ENCODE measurements around the gene NEMP1.
"Not testable (repeated sequence)": the region's sequence is repeated elsewhere in the genome, so short reads cannot be mapped to it uniquely, and the experiment has no call there.

NEMP1 gene

DNA sequence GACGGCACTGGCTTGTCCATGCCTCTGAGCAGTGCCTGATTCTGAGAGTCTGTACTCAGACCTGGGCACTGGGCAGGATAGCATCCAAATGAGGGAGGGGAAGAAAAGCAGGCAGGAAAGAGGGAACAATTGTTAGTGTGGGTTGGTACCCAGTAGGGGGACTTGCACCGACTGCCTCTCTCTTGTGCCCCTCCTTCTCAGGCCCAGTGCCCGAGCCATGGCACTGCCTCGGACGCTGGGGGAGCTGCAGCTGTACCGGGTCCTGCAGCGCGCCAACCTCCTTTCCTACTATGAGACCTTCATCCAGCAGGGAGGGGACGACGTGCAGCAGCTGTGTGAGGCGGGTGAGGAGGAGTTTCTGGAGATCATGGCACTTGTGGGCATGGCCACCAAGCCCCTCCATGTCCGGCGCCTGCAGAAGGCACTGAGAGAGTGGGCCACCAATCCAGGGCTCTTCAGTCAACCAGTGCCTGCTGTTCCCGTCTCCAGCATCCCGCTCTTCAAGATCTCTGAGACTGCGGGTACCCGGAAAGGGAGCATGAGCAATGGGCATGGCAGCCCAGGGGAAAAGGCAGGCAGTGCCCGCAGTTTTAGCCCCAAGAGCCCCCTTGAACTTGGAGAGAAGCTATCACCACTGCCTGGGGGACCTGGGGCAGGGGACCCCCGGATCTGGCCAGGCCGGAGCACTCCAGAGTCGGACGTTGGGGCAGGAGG lies 12.5 kb upstream of the NEMP1 start:
- DNase-seq: no peak

GRCh38 chr12:57090490-57090889 lies 11.9 kb upstream of the NEMP1 start:
- DNase-seq: no peak

- DNase-seq: no peak
Observed at GRCh38 chr12:57089271-57090245, 11.0 kb upstream of the NEMP1 start.

DNA sequence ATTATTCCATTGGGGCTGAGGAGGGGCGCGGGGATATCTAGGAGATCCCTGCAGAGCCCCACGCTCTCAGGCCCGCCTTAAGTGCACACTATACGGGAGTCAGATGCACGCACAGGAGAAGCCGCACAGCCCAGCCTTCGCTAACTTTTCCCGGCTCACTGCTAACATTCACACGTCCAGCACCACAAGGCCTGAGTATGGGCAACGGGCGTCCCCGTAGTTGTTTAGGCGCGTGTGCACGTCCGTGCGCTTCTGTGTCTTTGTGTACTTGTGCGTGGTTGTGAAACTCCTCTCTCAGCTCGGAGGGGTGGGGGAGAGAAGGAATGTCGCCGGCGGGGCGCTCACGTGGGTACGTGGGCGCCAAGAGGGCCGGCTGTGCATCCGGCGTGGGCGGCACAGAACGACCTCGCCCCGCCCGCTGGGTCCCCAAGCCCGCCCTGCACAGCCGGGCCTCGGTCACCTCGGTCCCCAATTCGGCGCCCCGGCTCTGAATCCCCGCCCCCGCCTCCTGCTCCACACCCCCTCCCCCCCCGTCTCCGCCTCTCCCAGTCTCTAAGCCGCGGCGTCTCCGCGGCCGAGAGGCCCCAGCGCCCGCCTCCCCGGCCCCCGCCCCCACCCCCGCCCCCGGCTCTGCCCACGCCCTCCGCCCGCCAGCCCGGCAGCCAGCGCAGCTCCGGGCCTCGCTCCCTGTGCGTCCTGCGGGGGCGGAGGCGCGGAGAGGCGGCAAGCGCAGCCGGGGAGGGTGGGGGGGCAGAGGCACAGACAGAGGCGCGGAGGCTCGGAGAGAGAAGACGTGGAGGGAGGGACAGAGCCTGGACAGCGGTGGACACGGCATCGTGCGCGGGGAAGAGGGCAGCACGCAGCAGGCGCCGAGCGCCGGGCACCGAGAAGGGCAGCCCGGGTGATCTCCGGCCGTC lies 10.0 kb upstream of the NEMP1 start, which contains the start of gene NAB2:
TSS of gene NAB2 (plus strand) at position 761 of the 917 bp plus-strand sequence. CDS start 158 bp downstream, outside the sequence.
- peak; percentile 87 for DNase-seq

DNA sequence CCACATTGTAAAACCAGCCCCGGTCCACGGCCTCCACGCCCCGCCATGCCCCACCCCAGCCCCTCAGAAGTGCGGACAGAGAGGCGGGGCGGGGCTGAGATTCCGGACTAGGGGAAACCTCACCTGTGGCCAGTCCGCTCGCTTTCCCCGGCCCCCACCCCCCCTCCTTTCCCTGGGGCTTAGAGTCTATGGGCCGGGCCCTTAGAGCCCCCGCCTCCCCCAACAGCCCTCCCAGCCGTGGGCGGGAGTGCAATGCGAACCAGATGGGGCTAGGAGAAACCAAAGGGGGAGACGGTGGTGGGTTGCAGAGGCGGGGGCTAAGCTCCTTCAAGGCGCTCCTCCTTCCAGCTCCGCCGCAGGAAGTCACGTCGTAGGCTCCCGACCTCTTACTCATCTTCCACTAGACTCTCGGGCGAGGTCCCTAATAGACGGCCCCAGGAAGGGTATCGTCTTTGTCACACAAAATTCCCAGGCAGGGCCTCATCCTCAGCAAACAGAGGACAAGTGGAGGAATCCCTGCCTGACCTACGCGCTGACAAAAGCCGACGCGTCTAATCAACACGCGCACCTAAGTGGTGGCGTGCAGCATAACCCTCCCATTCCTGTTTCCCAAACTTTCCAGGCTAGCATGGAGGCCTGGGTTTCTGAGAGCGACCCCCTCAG lies 9.2 kb upstream of the NEMP1 start:
- DNase-seq: peak; percentile 44

- no peak for DNase-seq
Observed at GRCh38 chr12:57087010-57087690, 8.6 kb upstream of the NEMP1 start.

DNA sequence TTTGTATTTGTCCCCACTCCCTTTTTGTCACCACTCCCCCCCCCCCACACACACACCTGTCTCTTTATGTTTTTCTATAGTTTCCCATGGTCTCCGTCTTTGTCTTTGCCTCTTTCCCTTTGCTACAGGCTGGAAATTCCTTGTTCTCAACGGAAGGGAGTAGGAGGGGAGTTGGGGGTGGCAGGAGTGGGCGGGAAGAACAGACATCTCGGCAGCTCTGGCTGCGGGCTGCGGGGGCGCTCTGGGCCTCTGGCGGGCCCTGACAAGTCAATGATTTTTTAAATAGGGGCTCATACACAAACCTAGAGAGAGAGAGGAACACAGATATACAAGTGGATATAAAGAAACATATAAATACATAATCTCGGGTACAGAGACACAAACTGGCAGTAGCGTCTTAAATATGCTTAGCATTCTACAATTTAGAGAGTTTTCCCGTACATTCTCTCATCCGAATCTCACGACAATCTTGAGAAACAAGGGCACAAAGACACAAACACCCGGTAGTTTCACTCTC lies 8.0 kb upstream of the NEMP1 start:
- no peak for DNase-seq

GRCh38 chr12:57085999-57086492 lies 7.5 kb upstream of the NEMP1 start:
- no peak for DNase-seq

- no peak for DNase-seq
Observed at GRCh38 chr12:57080855-57081254, 2.3 kb upstream of the NEMP1 start.

DNA sequence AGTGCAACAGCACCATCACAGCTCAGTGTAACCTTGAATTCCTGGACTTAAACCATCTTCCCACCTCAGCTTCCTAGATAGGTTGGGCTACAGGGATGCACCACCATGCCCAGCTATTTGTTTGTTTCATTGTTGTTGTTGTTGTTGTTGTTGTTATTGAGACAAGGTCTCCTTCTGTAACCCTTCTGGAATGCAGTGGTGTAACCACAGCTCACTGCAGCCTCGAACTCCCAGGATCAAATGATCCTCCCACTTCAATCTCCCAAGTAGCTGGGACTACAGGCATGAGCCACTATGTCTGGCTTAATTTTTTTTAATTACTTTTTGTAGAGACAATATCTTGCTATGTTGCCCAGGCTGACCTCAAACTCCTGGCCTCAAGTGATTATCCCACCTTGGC lies 1.2 kb upstream of the NEMP1 start:
- DNase-seq: no peak

GRCh38 chr12:57073566-57074450 lies 4.8 kb downstream of the NEMP1 start:
- not testable (repeated sequence) for DNase-seq

GRCh38 chr12:57072661-57073060 lies 5.9 kb downstream of the NEMP1 start:
- no peak for DNase-seq

DNA sequence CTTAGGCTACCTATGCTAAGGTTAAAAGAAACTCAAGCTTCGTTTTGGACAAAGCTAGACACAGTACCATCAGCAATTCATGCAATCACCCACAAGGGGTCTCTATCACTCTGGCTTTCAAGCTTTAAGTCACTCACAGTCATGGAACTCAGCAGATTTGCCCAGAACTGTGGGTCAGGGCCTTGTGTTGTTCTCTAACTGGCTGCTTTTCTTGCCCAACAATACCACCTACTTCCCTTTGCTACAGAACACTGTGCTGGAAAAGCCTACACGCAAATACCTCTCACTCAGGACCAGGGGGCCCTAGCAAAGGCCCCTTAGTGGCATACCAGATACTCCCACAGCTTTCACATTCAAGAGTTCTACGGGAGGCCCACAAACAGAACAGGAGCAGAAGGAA lies 9.1 kb downstream of the NEMP1 start:
- DNase-seq: no peak

GRCh38 chr12:57066245-57066644 lies 12.3 kb downstream of the NEMP1 start:
- DNase-seq: no peak

DNA sequence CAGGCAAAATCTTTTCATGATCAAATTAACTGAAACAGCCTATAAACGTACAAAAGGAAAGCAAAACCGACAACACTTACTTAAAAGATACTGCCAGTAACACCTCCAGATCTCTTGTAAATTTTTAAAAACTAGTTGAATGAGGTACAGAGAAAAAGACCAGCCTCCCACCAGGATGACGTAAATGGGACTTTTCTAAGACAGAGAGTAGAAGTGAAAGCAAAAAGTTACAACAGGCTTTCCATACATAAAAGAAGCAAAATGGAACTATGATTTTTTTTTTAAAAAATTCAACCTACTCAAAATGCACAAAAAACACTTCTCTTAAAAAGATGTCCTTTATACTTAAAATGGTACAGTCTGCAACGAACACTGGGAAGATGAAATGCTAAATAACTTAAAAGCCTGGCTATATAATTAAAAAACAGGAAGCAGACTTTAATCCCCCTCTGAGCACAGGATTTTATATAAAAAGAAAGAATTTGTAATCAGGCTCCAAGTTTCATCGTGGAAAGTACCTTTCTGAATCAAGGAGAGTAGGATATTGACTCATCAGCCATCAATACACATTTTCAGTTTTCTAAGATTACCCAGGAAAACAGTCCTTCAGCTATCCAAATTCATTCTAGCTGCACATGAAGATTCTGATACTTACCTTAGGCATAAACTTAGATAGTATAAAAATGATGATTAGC lies 14.5 kb downstream of the NEMP1 start:
- no peak for DNase-seq

GRCh38 chr12:57058454-57058853 lies 20.1 kb downstream of the NEMP1 start:
- DNase-seq: no peak

DNA sequence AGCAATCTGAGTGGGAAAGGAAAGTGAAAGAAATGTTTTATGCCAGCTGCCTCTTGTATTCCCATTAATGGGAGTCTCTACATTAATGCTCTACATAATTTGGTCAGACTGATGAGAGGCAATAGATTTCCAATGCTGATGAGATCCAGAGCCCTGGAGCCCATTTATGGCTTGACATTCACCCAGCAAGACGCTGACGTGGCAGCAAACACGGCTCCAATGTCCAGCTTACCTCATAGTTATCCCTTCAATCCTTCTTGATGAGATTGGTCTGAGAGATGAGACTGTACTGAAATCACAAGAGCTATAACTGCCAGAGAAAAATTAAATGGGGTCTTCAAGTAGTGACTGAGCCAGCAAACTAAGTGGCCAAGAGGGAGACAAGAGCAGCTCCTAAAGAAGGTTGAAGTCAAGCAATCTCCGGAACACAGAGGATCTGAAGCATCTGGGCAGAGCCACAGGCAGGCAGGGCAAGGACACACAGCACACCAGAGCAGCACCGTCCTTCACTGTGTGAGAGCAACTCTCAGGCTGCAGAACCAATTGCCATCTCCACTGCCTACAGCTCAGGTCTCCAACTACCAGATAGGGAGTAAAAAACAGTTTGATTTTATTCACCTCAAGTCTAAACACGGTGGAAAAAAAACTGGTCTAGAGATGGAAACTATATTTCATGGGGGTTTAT lies 21.4 kb downstream of the NEMP1 start:
- no peak for DNase-seq

DNA sequence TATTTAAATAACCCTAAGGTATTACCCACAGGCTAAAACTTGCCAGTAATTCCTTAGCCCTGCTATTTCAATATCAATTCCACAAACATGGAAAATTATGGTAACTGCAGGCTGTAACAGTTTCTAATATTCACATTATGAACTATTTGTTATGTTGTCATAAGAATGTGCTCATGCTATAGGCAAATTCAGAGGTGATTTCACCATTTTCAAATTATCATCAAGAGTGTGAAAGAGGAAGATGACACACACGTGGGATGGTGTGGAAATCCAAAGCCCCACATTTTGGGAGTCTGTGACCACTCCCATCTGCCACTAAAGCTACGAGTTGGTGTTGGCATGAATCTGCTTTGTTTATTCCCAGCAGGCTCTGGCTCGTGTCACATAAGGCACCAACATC lies 22.8 kb downstream of the NEMP1 start:
- DNase-seq: no peak

DNA sequence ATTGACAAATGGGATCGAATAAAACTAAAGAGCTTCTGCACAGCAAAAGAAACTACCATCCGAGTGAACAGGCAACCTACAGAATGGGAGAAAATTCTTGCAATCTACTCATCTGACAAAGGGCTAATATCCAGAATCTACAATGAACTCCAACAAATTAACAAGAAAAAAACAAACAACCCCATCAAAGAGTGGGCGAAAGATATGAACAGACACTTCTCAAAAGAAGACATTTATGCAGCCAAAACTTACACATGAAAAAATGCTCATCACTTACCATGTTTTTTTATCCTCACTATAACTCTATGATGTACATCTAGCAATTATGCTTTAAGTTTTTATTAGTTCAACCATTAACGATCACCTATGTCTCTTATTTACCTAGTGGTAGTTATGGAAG lies 24.7 kb downstream of the NEMP1 start:
- not testable (repeated sequence) for DNase-seq

Measured in NCI-H510A (cell line).